Neural progenitor cell (in vitro differentiated cells): ENCODE measurements around the gene EVA1A.

ENCODE experiments used
- CTCF ChIP-seq: fragments of 200-600 bp; sonication (generic); IDR thresholded peaks from 2 replicates; pipeline ENCODE4 v1.5.1; 2017; ENCODE audit warnings: antibody characterized with exemption, mild to moderate bottlenecking
- EZH2 ChIP-seq: fragments of 200-600 bp; sonication (generic); IDR thresholded peaks from 2 replicates; pipeline ENCODE4 v1.6.1; 2017; ENCODE audit warnings: antibody characterized with exemption, mild to moderate bottlenecking, moderate library complexity

DNA sequence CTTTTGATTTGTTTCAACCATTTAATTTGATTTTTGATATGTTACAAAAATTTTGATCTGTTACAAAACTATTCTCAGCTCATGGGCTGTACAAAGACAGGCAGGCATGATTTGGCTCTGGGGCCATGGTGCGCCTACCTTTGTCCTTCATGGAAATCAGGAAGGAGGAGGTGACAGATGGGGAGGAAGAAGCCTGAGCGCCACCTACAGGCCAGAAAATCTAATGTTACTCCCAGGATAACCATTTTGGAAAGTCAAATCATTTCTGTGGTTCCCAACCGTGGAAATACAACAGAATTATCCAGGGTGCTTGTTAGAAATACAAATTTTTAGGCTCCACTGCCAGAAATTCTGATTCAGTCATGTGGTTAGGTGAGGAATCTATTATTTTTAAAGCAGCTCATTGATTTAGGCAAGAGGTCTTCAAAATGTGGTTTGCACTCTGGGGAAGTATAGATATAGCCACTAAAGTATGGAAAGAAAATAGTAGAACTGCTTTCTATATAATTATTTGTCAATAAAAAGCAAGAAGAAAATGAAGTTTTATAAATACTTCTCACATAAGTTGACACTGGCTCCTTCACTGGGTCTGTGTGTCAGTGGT is 93.9 kb downstream of the EVA1A start:
- TF ChIP-seq EZH2 (no peak), CTCF (peak; percentile 70)
